Naive thymus-derived CD4-positive, alpha-beta T cell (primary cell): ENCODE data around the gene PTPRG. TPM values are rescaled to one million over a fixed set of nuclear protein-coding genes. Genes with fewer than 3 reads are reported as not detected.

Experiments
- ATAC-seq: fragments of 150-1000 bp; cut with Tn5 transposase; 2 replicates; pipeline ENCODE4 v1.10.0; 2021; ENCODE audit warnings: mild to moderate bottlenecking, moderate library complexity
- CTCF ChIA-PET: fragments of 350-600 bp; sonication (Branson Sonifier 250); formaldehyde crosslinking; loops from one replicate; lab custom pipeline; 2021; ENCODE audit warnings: antibody characterized with exemption; lab: Charles Lee
- POLR2A ChIA-PET: fragments of 350-600 bp; sonication (Branson Sonifier 250); formaldehyde crosslinking; loops from one replicate; lab custom pipeline; 2021; ENCODE audit warnings: antibody characterized with exemption, inconsistent platforms; lab: Charles Lee
- DNase-seq, 9 donors: peaks; one replicate each; pipeline versions ENCODE4 v3.0.0 to v3.0.0-alpha.2; 2020 to 2022; ENCODE audit warnings: mixed read lengths in 1 of 9
- H3K27ac ChIP-seq: one replicate; pipeline ENCODE4 v1.7.0; 2013; ENCODE audit warnings: mild to moderate bottlenecking, low read depth, low read length, moderate library complexity
- H3K27me3 ChIP-seq, 2 donors: one replicate each; pipeline ENCODE4 v1.7.0; 2013; ENCODE audit warnings: low read length in 2 of 2, mild to moderate bottlenecking in 2 of 2, moderate library complexity in 2 of 2; ENCODE audit not compliant: control insufficient read depth in 2 of 2, insufficient read depth in 2 of 2
- H3K36me3 ChIP-seq, 3 experiments: 1 replicate in 2 of 3; 2 replicates in 1 of 3; pipeline ENCODE4 v1.7.0; 2013; ENCODE audit warnings: low read length in 3 of 3, mild to moderate bottlenecking in 3 of 3, moderate library complexity in 1 of 3; ENCODE audit not compliant: insufficient read depth in 3 of 3, control insufficient read depth in 2 of 3
- H3K4me1 ChIP-seq, 2 donors: one replicate each; pipeline ENCODE4 v1.7.0; 2013; ENCODE audit warnings: low read length in 2 of 2, mild to moderate bottlenecking in 2 of 2, moderate library complexity in 1 of 2; ENCODE audit not compliant: control insufficient read depth in 2 of 2, insufficient read depth in 2 of 2
- H3K4me3 ChIP-seq: 2 replicates; pipeline ENCODE4 v1.7.0; 2013; ENCODE audit warnings: mild to moderate bottlenecking, low read length
- H3K9me3 ChIP-seq, 3 experiments: 1 replicate in 2 of 3; 2 replicates in 1 of 3; pipeline ENCODE4 v1.7.0; 2013; ENCODE audit warnings: low read length in 3 of 3; ENCODE audit not compliant: control insufficient read depth in 2 of 3
- H3K27ac Mint-ChIP-seq, 9 donors: one replicate each; pipeline ENCODE4 v1.8.0; 2020 to 2022; ENCODE audit warnings: mixed read lengths in 9 of 9, mild to moderate bottlenecking in 8 of 9, moderate library complexity in 5 of 9, inconsistent platforms in 2 of 9
- H3K27me3 Mint-ChIP-seq, 5 donors: one replicate each; pipeline ENCODE4 v1.8.0; 2021 to 2022; ENCODE audit warnings: mixed read lengths in 5 of 5, mild to moderate bottlenecking in 1 of 5
- H3K36me3 Mint-ChIP-seq, 5 donors: one replicate each; pipeline ENCODE4 v1.8.0; 2020 to 2022; ENCODE audit warnings: mixed read lengths in 5 of 5, mild to moderate bottlenecking in 3 of 5, inconsistent platforms in 1 of 5
- H3K4me1 Mint-ChIP-seq, 7 donors: one replicate each; pipeline ENCODE4 v1.8.0; 2020 to 2022; ENCODE audit warnings: mixed read lengths in 7 of 7, mild to moderate bottlenecking in 3 of 7, inconsistent platforms in 1 of 7
- H3K4me3 Mint-ChIP-seq, 10 donors: one replicate each; pipeline ENCODE4 v1.8.0; 2020 to 2022; ENCODE audit warnings: mild to moderate bottlenecking in 10 of 10, mixed read lengths in 10 of 10, moderate library complexity in 6 of 10, inconsistent platforms in 2 of 10
- H3K9me3 Mint-ChIP-seq, 11 donors: one replicate each; pipeline ENCODE4 v1.8.0; 2020 to 2022; ENCODE audit warnings: mixed read lengths in 11 of 11, mild to moderate bottlenecking in 4 of 11, inconsistent platforms in 1 of 11, moderate library complexity in 1 of 11
- intact Hi-C, 2 donors: fragments of 100-400 bp; cut with micrococcal nuclease; formaldehyde crosslinking; loops; one replicate each; pipeline ENCODE4 v1.15.1; 2023
- polyA plus RNA-seq, 2 donors: library from polyadenylated mRNA; unstranded; fragments of 300-500 nt; fragmentation: Illumina TruSeq; gene quantifications; one replicate each; pipeline ENCODE4 v1.2.3, GENCODE V29; 2021
- total RNA-seq, 6 experiments: library from RNA in 5 of 6; stranded (reverse) in 5 of 6; gene quantifications; 1 replicate in 5 of 6; 2 replicates in 1 of 6; pipeline ENCODE4 v1.2.3 and lab custom pipeline; 2021 to 2026

The PTPRG gene
- total and polyA plus RNA-seq, 7 experiments from 2014 or later: 0.17 to 1.7 TPM; not detected in 5

DNA sequence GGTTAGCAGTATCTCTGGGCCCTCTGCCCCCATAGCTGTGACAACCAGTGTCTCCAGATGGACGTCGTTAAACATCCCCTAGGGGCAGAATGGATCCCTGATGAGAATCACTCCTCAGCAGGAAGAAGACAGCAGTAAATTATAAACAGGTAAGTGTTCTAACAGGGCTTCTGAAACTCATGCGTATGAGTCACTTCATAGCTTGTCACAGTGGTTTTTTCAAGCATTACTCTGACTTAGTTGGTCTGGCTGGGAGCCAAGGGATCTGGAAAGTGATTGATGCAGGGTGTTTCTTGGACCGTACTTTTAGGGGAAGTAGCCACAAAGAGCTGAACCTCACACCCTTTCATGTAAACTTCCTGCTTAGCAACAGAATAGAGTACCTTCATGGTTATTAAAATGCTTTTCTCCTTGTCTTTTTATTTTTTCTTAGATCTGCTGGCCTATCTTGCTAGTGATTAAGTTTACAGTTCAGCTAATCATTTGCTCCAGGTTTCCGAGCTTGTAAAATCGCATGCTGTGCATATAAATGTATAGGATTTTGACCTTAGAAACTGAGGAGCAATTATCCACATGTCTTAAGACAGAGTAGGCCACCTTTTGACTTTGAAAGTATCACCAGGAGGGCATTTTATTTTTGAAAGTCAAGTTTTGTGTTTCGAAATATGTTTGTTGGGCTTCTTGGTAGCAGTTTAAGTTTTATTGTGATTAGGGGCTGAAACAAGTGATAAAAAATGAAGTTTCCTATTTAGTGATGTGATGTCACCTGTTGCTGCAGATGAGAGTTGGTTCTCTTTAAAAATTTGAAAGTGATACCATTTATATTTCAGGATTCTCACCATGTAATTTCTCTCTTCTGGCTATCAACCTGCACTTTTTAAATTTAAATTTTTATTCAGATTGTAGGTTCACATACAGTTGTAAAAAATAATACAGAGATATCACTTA, 333.9 kb downstream of the PTPRG start:
- Histone ChIP-seq H3K27me3 (peaks cover 0 to 3% of the 10 kb centered on the region in 2 donors), H3K9me3 (no peaks in the 10 kb centered on the region), H3K27ac (no peak overlapping the region), H3K36me3 (no peaks in the 10 kb centered on the region), H3K4me1 (peaks cover 0 to 7% of the 10 kb centered on the region in 2 donors), H3K4me3 (no peak overlapping the region)
- DNase-seq: peak in 8 of 9 donors; percentile 1 to 54 (median 22)
- H3K27me3 Mint-ChIP-seq: peaks cover 0 to 17% (median 5%) of the 10 kb centered on the region in 5 donors
- peak overlapping the region in 8 of 9 donors; percentile 7 to 74 (median 60) for H3K27ac Mint-ChIP-seq
- H3K9me3 Mint-ChIP-seq: peaks cover 0 to 10% (median 0%) of the 10 kb centered on the region in 11 donors
- ChIA-PET POLR2A (no interaction called here), CTCF (no interaction called here)
- H3K4me1 Mint-ChIP-seq: peaks cover 0 to 14% (median 12%) of the 10 kb centered on the region in 7 donors
- peak; percentile 70 for ATAC-seq
- peak overlapping the region in 1 of 10 donors; percentile 10 for H3K4me3 Mint-ChIP-seq
- intact Hi-C loops: no loop called here
- no peaks in the 10 kb centered on the region for H3K36me3 Mint-ChIP-seq

DNA sequence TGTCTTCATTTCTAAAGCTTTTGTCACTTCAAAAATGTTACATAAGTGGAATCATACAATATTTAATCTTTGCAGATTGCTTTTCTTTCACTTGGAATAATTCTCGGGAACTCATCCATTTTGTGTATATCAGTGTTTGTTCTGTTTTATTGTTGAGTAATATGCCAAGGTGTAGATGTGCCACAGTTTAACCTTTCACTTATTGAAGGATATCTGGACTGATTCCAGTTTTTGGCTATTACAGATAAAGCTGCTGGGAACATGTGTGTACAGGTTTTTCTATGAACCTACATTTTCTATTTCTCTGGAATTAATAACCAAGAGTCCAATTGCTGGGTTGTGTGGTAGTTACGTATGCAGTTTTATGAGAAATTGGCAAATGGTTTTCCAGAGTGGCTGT, 334.9 kb downstream of the PTPRG start:
- H3K36me3 ChIP-seq: no peaks in the 10 kb centered on the region
- DNase-seq: no peak

DNA sequence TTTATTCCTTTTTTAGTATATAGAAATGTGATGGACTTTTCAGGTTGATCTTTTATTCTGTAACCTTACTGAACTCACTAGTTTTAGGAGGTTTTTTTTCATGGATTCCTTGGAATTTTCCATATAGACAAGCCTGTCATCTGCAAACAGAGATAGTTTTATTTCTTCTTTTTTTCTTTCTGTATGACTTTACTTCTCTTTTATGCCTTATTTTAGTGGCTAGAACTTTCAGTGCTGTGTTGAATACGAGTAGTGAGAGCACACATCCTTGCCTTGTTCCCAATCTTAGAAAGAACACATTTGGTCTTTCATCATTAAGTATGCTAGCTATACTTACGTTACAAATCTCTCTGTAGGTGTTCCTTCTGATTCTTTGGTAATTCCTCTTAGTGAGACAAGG, 336.5 kb downstream of the PTPRG start:
- no peak overlapping the region for H3K27ac ChIP-seq
- DNase-seq (no peak), ATAC-seq (no peak)
- POLR2A ChIA-PET: no interaction called here
- Mint-ChIP-seq H3K27me3 (peaks cover 0 to 13% (median 3%) of the 10 kb centered on the region in 5 donors), H3K36me3 (no peaks in the 10 kb centered on the region), H3K27ac (no peak overlapping the region), H3K4me3 (no peak overlapping the region), H3K9me3 (peaks cover 0 to 10% (median 0%) of the 10 kb centered on the region in 11 donors), H3K4me1 (peaks cover 0 to 14% (median 12%) of the 10 kb centered on the region in 7 donors)
- peaks cover 0 to 7% of the 10 kb centered on the region in 2 donors for H3K4me1 ChIP-seq
- intact Hi-C loops: no loop called here
- H3K4me3 ChIP-seq: no peak overlapping the region
- H3K27me3 ChIP-seq: peaks cover 0 to 3% of the 10 kb centered on the region in 2 donors
- H3K36me3 ChIP-seq: no peaks in the 10 kb centered on the region
- CTCF ChIA-PET: no interaction called here
- H3K9me3 ChIP-seq: no peaks in the 10 kb centered on the region

More for the DNA sequence above, 334.9 kb downstream of the PTPRG start:
- ChIA-PET CTCF (no interaction called here), POLR2A (no interaction called here)
- peaks cover 0 to 3% of the 10 kb centered on the region in 2 donors for H3K27me3 ChIP-seq
- H3K9me3 ChIP-seq: no peaks in the 10 kb centered on the region
- no peak overlapping the region for H3K27ac ChIP-seq
- intact Hi-C loops: no loop called here
- Mint-ChIP-seq H3K27ac (no peak overlapping the region), H3K27me3 (peaks cover 0 to 17% (median 3%) of the 10 kb centered on the region in 5 donors), H3K9me3 (peaks cover 0 to 10% (median 0%) of the 10 kb centered on the region in 11 donors), H3K36me3 (no peaks in the 10 kb centered on the region), H3K4me1 (peaks cover 0 to 14% (median 12%) of the 10 kb centered on the region in 7 donors), H3K4me3 (no peak overlapping the region)
- peaks cover 0 to 7% of the 10 kb centered on the region in 2 donors for H3K4me1 ChIP-seq
- H3K4me3 ChIP-seq: no peak overlapping the region
- no peak for ATAC-seq

DNA sequence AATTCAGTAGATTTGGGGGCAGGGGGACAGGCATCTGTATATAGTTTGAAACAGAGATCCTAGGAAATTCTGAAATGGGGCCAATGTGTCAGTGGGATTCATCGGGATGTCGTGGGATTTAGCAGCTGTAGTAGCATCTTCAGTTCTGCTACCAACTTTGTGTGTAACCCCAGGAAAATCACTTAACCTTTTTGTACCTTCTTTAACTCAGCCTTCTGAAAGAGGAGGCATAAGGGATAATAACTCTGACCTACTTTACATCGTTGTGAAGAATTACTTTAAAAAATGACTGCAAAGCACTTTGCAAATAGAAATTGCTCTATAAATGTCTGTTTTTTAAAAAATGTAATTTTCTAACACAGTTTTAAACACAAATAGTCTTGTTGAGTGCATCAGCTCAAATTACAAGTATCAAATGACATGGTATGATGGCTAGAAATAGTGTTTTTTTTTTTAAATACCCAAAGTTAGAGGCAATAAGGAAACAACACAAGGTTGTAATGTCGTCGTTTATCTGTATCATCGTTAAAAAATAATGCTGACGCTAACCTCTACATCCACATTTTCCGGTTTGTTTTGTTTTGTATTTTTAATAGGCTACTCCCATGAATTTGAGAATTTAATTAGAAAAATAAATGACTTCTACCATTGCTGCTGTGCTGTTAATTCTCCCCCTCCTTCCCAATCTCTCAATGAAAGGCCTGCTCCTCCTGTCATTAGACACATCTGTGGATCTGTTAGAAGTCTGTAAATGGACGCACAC, 338.5 kb downstream of the PTPRG start:
- H3K27ac ChIP-seq: no peak overlapping the region
- peaks cover 0 to 9% (median 3%) of the 10 kb centered on the region in 5 donors for H3K27me3 Mint-ChIP-seq
- DNase-seq (no peak), ATAC-seq (no peak)
- H3K4me1 ChIP-seq: peaks cover 0 to 2% of the 10 kb centered on the region in 2 donors
- no peak overlapping the region for H3K4me3 Mint-ChIP-seq
- POLR2A ChIA-PET: no interaction called here
- CTCF ChIA-PET: no interaction called here
- H3K4me1 Mint-ChIP-seq: peaks cover 0 to 9% (median 6%) of the 10 kb centered on the region in 7 donors
- intact Hi-C loops: no loop called here
- H3K36me3 ChIP-seq: no peaks in the 10 kb centered on the region
- no peak overlapping the region for H3K4me3 ChIP-seq
- H3K9me3 ChIP-seq: no peaks in the 10 kb centered on the region
- peaks cover 0 to 10% (median 0%) of the 10 kb centered on the region in 11 donors for H3K9me3 Mint-ChIP-seq
- H3K36me3 Mint-ChIP-seq: no peaks in the 10 kb centered on the region
- H3K27ac Mint-ChIP-seq: no peak overlapping the region
- peaks cover 0 to 3% of the 10 kb centered on the region in 2 donors for H3K27me3 ChIP-seq

DNA sequence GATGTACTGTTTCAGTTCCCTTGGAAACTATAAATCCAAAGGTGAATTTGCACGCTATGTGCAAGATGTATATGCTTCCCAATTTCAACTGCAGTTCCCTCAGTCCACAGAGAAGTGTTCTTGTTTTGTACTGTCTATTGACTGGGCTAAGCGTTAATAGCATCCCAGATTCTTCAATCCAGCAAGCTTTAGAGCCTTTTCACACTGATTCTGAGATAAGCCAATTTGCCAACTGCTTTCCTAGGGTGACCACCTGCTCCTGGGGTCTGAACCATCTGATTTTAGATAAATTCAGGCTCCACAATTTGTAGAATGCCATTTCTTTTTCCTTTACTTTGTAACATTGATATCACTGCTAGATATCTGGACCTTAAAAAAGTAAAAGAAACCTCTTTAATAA, 340.1 kb downstream of the PTPRG start:
- H3K27ac ChIP-seq: no peak overlapping the region
- Mint-ChIP-seq H3K36me3 (no peaks in the 10 kb centered on the region), H3K4me3 (no peak overlapping the region), H3K4me1 (no peaks in the 10 kb centered on the region), H3K9me3 (peaks cover 0 to 10% (median 0%) of the 10 kb centered on the region in 11 donors), H3K27ac (no peak overlapping the region), H3K27me3 (peaks cover 0 to 9% (median 3%) of the 10 kb centered on the region in 5 donors)
- no peak overlapping the region for H3K4me3 ChIP-seq
- H3K27me3 ChIP-seq: peaks cover 0 to 3% of the 10 kb centered on the region in 2 donors
- H3K36me3 ChIP-seq: no peaks in the 10 kb centered on the region
- ChIA-PET POLR2A (interaction anchor here (0.6 kb wide), 1 partner anchor 12 kb away, joined by 3 read pairs; no protein-coding TSS in a partner anchor), CTCF (no interaction called here)
- intact Hi-C loops: no loop called here
- no peak for ATAC-seq
- no peaks in the 10 kb centered on the region for H3K4me1 ChIP-seq
- DNase-seq: no peak
- H3K9me3 ChIP-seq: no peaks in the 10 kb centered on the region

DNA sequence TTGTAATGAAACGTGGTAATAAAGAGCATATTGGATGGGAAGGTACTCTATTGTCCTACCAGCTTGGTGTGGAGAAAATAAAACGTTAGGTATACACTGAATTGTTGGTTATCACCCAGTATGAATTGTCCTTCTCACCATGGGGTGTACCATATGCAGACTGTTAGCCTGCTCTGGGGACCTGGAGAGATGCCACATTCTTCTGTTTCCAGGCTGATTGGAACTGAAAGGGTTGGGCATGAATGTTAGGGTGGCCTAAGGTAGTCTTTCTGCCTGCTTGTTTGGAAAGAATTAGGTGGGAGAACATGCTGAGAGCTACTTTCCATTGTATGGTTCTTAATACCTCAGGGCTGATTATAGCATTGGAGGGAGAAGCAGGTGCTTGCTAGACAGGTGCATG, 340.6 kb downstream of the PTPRG start:
- peaks cover 0 to 10% (median 0%) of the 10 kb centered on the region in 11 donors for H3K9me3 Mint-ChIP-seq
- no peak overlapping the region for H3K27ac ChIP-seq
- no peaks in the 10 kb centered on the region for H3K36me3 ChIP-seq
- no peak overlapping the region for H3K4me3 ChIP-seq
- H3K4me1 Mint-ChIP-seq: no peaks in the 10 kb centered on the region
- ChIA-PET CTCF (no interaction called here), POLR2A (no interaction called here)
- peaks cover 0 to 9% (median 3%) of the 10 kb centered on the region in 5 donors for H3K27me3 Mint-ChIP-seq
- no peak for ATAC-seq
- no peak overlapping the region for H3K27ac Mint-ChIP-seq
- intact Hi-C loops: no loop called here
- H3K36me3 Mint-ChIP-seq: no peaks in the 10 kb centered on the region
- no peak for DNase-seq
- no peaks in the 10 kb centered on the region for H3K4me1 ChIP-seq
- H3K9me3 ChIP-seq: no peaks in the 10 kb centered on the region
- no peak overlapping the region for H3K4me3 Mint-ChIP-seq
- H3K27me3 ChIP-seq: peaks cover 0 to 3% of the 10 kb centered on the region in 2 donors
